Keratinocyte (primary cell): ENCODE results near the gene KCNMA1. TPM values are rescaled to one million over a fixed set of nuclear protein-coding genes. Genes with fewer than 3 reads are reported as not detected.

ENCODE experiments used
- DNase-seq: peaks from one replicate; pipeline ENCODE4 v3.0.0-alpha.2; 2011; ENCODE audit warnings: low read depth, missing footprints, low spot score
- FAIRE-seq: peaks from 2 replicates; lab custom pipeline; 2011; peaks lifted over from hg19 to GRCh38; lab: Jason Lieb, UNC
- H2AFZ ChIP-seq: 2 replicates; pipeline ENCODE4 v1.6.0; 2012; ENCODE audit warnings: low read length, control low read depth, inconsistent platforms; ENCODE audit not compliant: control insufficient read depth
- H3K27ac ChIP-seq: 2 replicates; pipeline ENCODE4 v1.5.1; 2011; ENCODE audit warnings: low read length; ENCODE audit not compliant: control insufficient read depth, insufficient read depth
- H3K27me3 ChIP-seq: 3 replicates; pipeline ENCODE4 v1.6.0; 2011; ENCODE audit warnings: low read length; ENCODE audit not compliant: control insufficient read depth, insufficient read depth; ENCODE audit errors: extremely low read depth
- H3K36me3 ChIP-seq, 2 experiments: 2 replicates in 1 of 2; 3 replicates in 1 of 2; pipeline ENCODE4 v1.5.1; 2011; ENCODE audit warnings: low read length in 2 of 2, mild to moderate bottlenecking in 1 of 2; ENCODE audit not compliant: control insufficient read depth in 2 of 2, insufficient read depth in 2 of 2; ENCODE audit errors: extremely low read depth in 1 of 2
- H3K4me1 ChIP-seq: 3 replicates; pipeline ENCODE4 v1.5.1; 2011; ENCODE audit warnings: low read length; ENCODE audit not compliant: control insufficient read depth, insufficient read depth; ENCODE audit errors: extremely low read depth
- H3K4me2 ChIP-seq: 3 replicates; pipeline ENCODE4 v1.6.0; 2011; ENCODE audit warnings: low read depth, low read length; ENCODE audit not compliant: control insufficient read depth, insufficient read depth; ENCODE audit errors: extremely low read depth
- H3K4me3 ChIP-seq, 3 experiments: fragments of 200-600 bp in 1 of 3; sonication (generic) in 1 of 3; 2 replicates in 2 of 3; 3 replicates in 1 of 3; pipeline ENCODE4 v1.5.1; 2011 to 2016; ENCODE audit warnings: low read length in 3 of 3, mild to moderate bottlenecking in 3 of 3, control low read depth in 2 of 3, inconsistent platforms in 1 of 3, low read depth in 1 of 3, mixed read lengths in 1 of 3, mixed run types in 1 of 3, moderate library complexity in 1 of 3; ENCODE audit not compliant: control insufficient read depth in 2 of 3, insufficient read depth in 2 of 3; ENCODE audit errors: extremely low read depth in 1 of 3
- H3K79me2 ChIP-seq: 2 replicates; pipeline ENCODE4 v1.6.0; 2012; ENCODE audit warnings: low read length; ENCODE audit not compliant: control insufficient read depth, insufficient read depth
- H3K9ac ChIP-seq: 3 replicates; pipeline ENCODE4 v1.6.0; 2011; ENCODE audit warnings: low read length; ENCODE audit not compliant: control insufficient read depth, insufficient read depth; ENCODE audit errors: extremely low read depth
- H3K9me1 ChIP-seq: 3 replicates; pipeline ENCODE4 v1.6.0; 2011; ENCODE audit warnings: low read length; ENCODE audit not compliant: control insufficient read depth, insufficient read depth; ENCODE audit errors: extremely low read depth
- H3K9me3 ChIP-seq: 2 replicates; pipeline ENCODE4 v1.5.1; 2012; ENCODE audit warnings: low read depth, low read length; ENCODE audit not compliant: control insufficient read depth
- H4K20me1 ChIP-seq: 3 replicates; pipeline ENCODE4 v1.6.0; 2011; ENCODE audit warnings: low read length; ENCODE audit not compliant: control insufficient read depth, insufficient read depth; ENCODE audit errors: extremely low read depth
- EZH2 ChIP-seq: IDR thresholded peaks from one replicate; pipeline ENCODE4 v1.6.1; 2012; ENCODE audit warnings: inconsistent platforms, mild to moderate bottlenecking, low read length, moderate library complexity
- dilution Hi-C: fragments of 300-500 bp; cut with MboI; formaldehyde crosslinking; loops from one replicate; pipeline ENCODE4 v1.7.0; 2020; ENCODE audit warnings: low sequenced_read_pairs; ENCODE audit not compliant: extremely low pct_ligation_motif_present
- polyA plus RNA-seq, 5 experiments: library from polyadenylated mRNA; depleted of rRNA in 3 of 5; stranded (reverse) in 3 of 5; stranded (forward) in 1 of 5; unstranded in 1 of 5; fragments of >200 nt; gene quantifications; 1 replicate in 1 of 5; 2 replicates in 3 of 5; 3 replicates in 1 of 5; pipeline versions ENCODE4 v1.2.1 to v1.2.3, GENCODE V29; 2011 to 2012; ENCODE audit warnings: missing spikeins in 2 of 5, low read depth in 1 of 5, low replicate concordance in 1 of 5
- TF ChIP-seq, protein P1 (sequence below), 3 experiments: IDR thresholded peaks in 1 of 3; conservative IDR thresholded peaks in 1 of 3; optimal IDR thresholded peaks in 1 of 3; 2 replicates in 2 of 3; 3 replicates in 1 of 3; pipeline versions ENCODE3 to v1.5.1; 2011; ENCODE audit warnings: low read length in 3 of 3, mild to moderate bottlenecking in 3 of 3, moderate library complexity in 2 of 3, control low read depth in 1 of 3, inconsistent platforms in 1 of 3; ENCODE audit not compliant: insufficient read depth in 2 of 3; ENCODE audit errors: extremely low read depth in 1 of 3

KCNMA1 gene
- polyA plus RNA-seq, 1 donor (not counting 4 experiments of a cell fraction or from before 2014, with no cell fraction given), result 6.3 TPM

DNA sequence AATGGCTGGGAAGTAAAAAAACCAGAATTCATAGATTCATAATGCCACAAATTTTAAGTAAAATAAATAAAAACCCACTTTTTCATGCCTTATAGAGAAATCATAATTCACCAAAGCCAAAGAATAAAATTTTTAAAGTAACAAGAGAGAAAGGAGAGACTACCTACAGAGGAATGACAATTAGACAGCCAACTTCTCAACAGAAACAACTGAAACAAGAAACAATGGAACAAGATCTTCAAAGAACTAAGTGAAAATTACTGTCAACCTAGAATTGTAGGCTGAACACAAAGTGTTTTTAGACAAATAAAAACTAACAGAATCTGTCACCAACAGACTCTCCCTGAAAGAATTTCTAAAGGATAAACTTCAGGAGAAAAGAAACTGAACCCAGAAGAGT, 15.6 kb upstream of the KCNMA1 start:
- dilution Hi-C loops, result no loop called here
- Histone ChIP-seq H3K9me1 (no peaks in the 10 kb centered on the region), H3K27ac (no peak overlapping the region), H3K79me2 (no peaks in the 10 kb centered on the region), H3K4me2 (no peak overlapping the region), H3K9ac (no peak overlapping the region), H3K4me1 (peaks cover 2% of the 10 kb centered on the region), H3K4me3 (no peak overlapping the region), H3K9me3 (peaks cover under 1% of the 10 kb centered on the region), H3K36me3 (no peaks in the 10 kb centered on the region), H2AFZ (no peak overlapping the region), H3K27me3 (peaks cover 3% of the 10 kb centered on the region), H4K20me1 (no peaks in the 10 kb centered on the region)
- DNase-seq (no peak), FAIRE-seq (no peak)
- TF ChIP-seq, protein P1, sequence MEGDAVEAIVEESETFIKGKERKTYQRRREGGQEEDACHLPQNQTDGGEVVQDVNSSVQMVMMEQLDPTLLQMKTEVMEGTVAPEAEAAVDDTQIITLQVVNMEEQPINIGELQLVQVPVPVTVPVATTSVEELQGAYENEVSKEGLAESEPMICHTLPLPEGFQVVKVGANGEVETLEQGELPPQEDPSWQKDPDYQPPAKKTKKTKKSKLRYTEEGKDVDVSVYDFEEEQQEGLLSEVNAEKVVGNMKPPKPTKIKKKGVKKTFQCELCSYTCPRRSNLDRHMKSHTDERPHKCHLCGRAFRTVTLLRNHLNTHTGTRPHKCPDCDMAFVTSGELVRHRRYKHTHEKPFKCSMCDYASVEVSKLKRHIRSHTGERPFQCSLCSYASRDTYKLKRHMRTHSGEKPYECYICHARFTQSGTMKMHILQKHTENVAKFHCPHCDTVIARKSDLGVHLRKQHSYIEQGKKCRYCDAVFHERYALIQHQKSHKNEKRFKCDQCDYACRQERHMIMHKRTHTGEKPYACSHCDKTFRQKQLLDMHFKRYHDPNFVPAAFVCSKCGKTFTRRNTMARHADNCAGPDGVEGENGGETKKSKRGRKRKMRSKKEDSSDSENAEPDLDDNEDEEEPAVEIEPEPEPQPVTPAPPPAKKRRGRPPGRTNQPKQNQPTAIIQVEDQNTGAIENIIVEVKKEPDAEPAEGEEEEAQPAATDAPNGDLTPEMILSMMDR (optimal IDR thresholded peaks at IDR 0.05 in 1 of 3, IDR thresholded peaks at IDR 0.05 in 1 of 3, conservative IDR thresholded peaks at IDR 0.05 in 1 of 3; ENCODE audit: extremely low read depth in 1 of 3, insufficient read depth in 2 of 3, low read length in 3 of 3), result no peak
- no peak for TF ChIP-seq EZH2

DNA sequence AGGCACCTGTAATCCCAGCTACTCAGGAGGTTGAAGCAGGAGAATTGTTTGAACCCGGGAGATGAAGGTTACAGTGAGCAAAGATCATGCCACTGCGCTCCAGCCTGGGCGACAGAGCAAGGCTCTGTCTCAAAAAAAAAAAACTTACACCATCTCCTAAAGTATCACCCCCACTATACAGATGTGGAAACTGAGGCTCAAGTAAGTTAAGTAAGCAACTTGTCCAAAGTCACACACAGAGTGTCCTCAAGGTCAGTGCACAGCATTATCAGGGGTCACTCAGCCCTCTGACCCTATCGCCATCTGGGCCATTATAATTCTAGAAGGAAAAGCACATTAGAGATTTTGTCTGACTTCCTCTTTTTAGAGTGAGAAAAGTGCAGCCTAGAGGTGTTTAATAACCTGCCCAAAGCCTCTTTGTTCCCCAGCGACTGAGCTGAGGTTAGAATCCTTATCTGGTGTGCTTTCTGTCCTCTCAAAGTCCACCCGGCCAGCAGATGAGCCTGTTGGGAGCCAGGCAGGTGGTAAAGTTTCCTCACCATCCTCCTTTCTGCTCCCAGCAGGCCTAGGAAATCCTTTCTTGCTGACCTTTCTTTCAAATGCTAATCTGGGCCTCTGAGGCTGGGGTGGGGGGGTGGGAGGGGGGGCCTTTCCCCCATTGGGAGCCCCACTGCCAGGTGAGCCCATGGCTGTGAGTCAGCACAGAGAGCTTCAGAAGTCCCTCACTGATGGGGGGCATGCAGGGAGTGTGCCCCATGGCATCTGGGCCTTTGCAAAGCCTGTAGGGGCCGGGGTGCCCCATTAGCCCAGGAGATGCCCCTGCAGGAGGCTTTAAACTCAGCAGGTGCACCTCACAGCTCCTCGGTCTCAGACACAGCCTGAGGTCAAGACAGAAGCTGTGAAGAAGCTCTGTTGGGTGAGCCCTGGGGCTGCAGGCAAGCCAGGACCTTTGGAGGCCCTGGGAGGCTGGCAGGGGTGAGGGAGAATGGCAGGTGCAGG, 12.0 kb upstream of the KCNMA1 start:
- no peak overlapping the region for H3K4me2 ChIP-seq
- H3K27ac ChIP-seq, result no peak overlapping the region
- no peak for FAIRE-seq
- peaks cover 3% of the 10 kb centered on the region for H3K27me3 ChIP-seq
- H4K20me1 ChIP-seq, result no peaks in the 10 kb centered on the region
- H3K4me3 ChIP-seq, result no peak overlapping the region
- no peaks in the 10 kb centered on the region for H3K9me3 ChIP-seq
- dilution Hi-C loops, result no loop called here
- no peak for TF ChIP-seq EZH2
- TF ChIP-seq, protein P1 (optimal IDR thresholded peaks at IDR 0.05 in 1 of 3, IDR thresholded peaks at IDR 0.05 in 1 of 3, conservative IDR thresholded peaks at IDR 0.05 in 1 of 3; ENCODE audit: extremely low read depth in 1 of 3, insufficient read depth in 2 of 3, low read length in 3 of 3), result no peak
- H3K79me2 ChIP-seq, result no peaks in the 10 kb centered on the region
- no peaks in the 10 kb centered on the region for H3K36me3 ChIP-seq
- no peak for DNase-seq
- no peaks in the 10 kb centered on the region for H3K9me1 ChIP-seq
- H2AFZ ChIP-seq, result no peak overlapping the region
- peaks cover 4% of the 10 kb centered on the region for H3K4me1 ChIP-seq
- H3K9ac ChIP-seq, result no peak overlapping the region
